K562 (cell line): ENCODE measurements around the gene CENPH. TPM values are rescaled to one million over a fixed set of nuclear protein-coding genes. Genes with fewer than 3 reads are reported as not detected.
A peak's percentile ranks its signal among the peaks of the same experiment; 100 is the strongest.

ENCODE experiments used
- ATAC-seq: fragments of 200-7000 bp; cut with Tn5 transposase; 3 replicates; pipeline ENCODE4 v1.9.1; 2020; ENCODE audit warnings: moderate library complexity
- BruUV-seq: library from RNA; stranded (reverse); fragments of 400-500 nt; replicated peaks from 2 replicates; lab custom pipeline; 2021; lab: Mats Ljungman, UMichigan
- CTCF ChIA-PET: fragments of 300-600 bp; formaldehyde crosslinking; extraction: SDS; loops from one replicate; lab custom pipeline; 2021; ENCODE audit warnings: low intra/inter-chr PET ratio; lab: Yijun Ruan, JAX
- POLR2A ChIA-PET: fragments of 300-600, 350-650 bp; sonication (Branson Sonifier 250); formaldehyde crosslinking; extraction: SDS; loops from one replicate; lab custom pipeline; 2021; ENCODE audit warnings: antibody characterized with exemption, inconsistent platforms; lab: Yijun Ruan, JAX
- DNase-seq, 4 experiments: peaks; one replicate each; pipeline versions ENCODE4 v3.0.0 to v3.0.0-alpha.2; 2011 to 2018; ENCODE audit warnings: low spot score in 3 of 4, mixed read lengths in 3 of 4; ENCODE audit errors: extremely low read depth in 1 of 4
- FAIRE-seq: peaks from 2 replicates; lab custom pipeline; 2011; peaks lifted over from hg19 to GRCh38; lab: Jason Lieb, UNC
- H2AFZ ChIP-seq: 2 replicates; pipeline ENCODE4 v1.6.0; 2011; ENCODE audit warnings: low read depth, low read length, control low read depth, inconsistent platforms
- H3K27ac ChIP-seq: fragments of 200-600 bp; 3 replicates; pipeline ENCODE4 v1.8.0; 2011; ENCODE audit warnings: low read depth, mild to moderate bottlenecking, control low read depth, inconsistent platforms, low read length, moderate library complexity, mixed read lengths; ENCODE audit errors: extremely low read depth
- H3K27me3 ChIP-seq, 2 experiments: fragments of 300-600 bp in 1 of 2; 2 replicates in 1 of 2; 3 replicates in 1 of 2; pipeline versions ENCODE4 v1.6.0 to v1.8.0; 2011; ENCODE audit warnings: inconsistent platforms in 2 of 2, low read length in 2 of 2, mild to moderate bottlenecking in 1 of 2, mixed read lengths in 1 of 2, moderate library complexity in 1 of 2; ENCODE audit not compliant: control insufficient read depth in 2 of 2, insufficient read depth in 2 of 2
- H3K36me3 ChIP-seq: fragments of 300-600 bp; 3 replicates; pipeline ENCODE4 v1.8.0; 2011; ENCODE audit warnings: mild to moderate bottlenecking, low read length, inconsistent platforms; ENCODE audit not compliant: control insufficient read depth, insufficient read depth
- H3K4me1 ChIP-seq, 2 experiments: fragments of 200-600 bp in 1 of 2; replicated peaks in 1 of 2; 2 replicates in 1 of 2; 3 replicates in 1 of 2; pipeline versions ENCODE4 v1.5.1 to v1.8.0; 2011; ENCODE audit warnings: inconsistent platforms in 2 of 2, low read length in 2 of 2, mild to moderate bottlenecking in 1 of 2, mixed read lengths in 1 of 2, moderate library complexity in 1 of 2; ENCODE audit not compliant: control insufficient read depth in 2 of 2, insufficient read depth in 2 of 2
- H3K4me2 ChIP-seq: 2 replicates; pipeline ENCODE4 v1.6.1; 2011; ENCODE audit warnings: low read length, control low read depth, inconsistent platforms, mixed read lengths; ENCODE audit not compliant: insufficient read depth
- H3K4me3 ChIP-seq: fragments of 200-600 bp; sonication (generic), shearing (Covaris generic); 2 replicates; pipeline ENCODE4 v1.5.1; 2016; ENCODE audit warnings: control low read depth, inconsistent platforms
- H3K79me2 ChIP-seq: fragments of 200-600 bp; 3 replicates; pipeline ENCODE4 v1.8.0; 2011; ENCODE audit warnings: low read length, inconsistent platforms; ENCODE audit not compliant: control insufficient read depth, insufficient read depth
- H3K9ac ChIP-seq, 2 experiments: 2 replicates each; pipeline versions ENCODE4 v1.6.0 to v1.6.1; 2011; ENCODE audit warnings: low read depth in 2 of 2, low read length in 2 of 2, control low read depth in 1 of 2, inconsistent platforms in 1 of 2, mild to moderate bottlenecking in 1 of 2, mixed read lengths in 1 of 2; ENCODE audit not compliant: insufficient read depth in 1 of 2
- H3K9me1 ChIP-seq: one replicate; pipeline ENCODE4 v1.6.0; 2011; ENCODE audit warnings: inconsistent platforms, mild to moderate bottlenecking, low read length, moderate library complexity; ENCODE audit not compliant: control insufficient read depth, insufficient read depth
- H3K9me3 ChIP-seq: replicated peaks from 2 replicates; pipeline ENCODE4 v1.5.1; 2011; ENCODE audit warnings: low read depth, low read length, inconsistent platforms; ENCODE audit not compliant: control insufficient read depth, insufficient read depth
- H4K20me1 ChIP-seq: replicated peaks from 2 replicates; pipeline ENCODE4 v1.6.1; 2011; ENCODE audit warnings: low read length, inconsistent platforms, mixed read lengths; ENCODE audit not compliant: control insufficient read depth, insufficient read depth
- ARHGAP35 ChIP-seq: fragments of 450-650 bp; IDR thresholded peaks from 2 replicates; pipeline ENCODE4 v1.6.1; 2018; ENCODE audit not compliant: partially characterized antibody
- CBFA2T3 ChIP-seq: fragments of 450-650 bp; IDR thresholded peaks from 2 replicates; pipeline ENCODE4 v1.6.1; 2017
- CTBP1 ChIP-seq: fragments of 450-650 bp; IDR thresholded peaks from 2 replicates; pipeline ENCODE4 v1.6.1; 2016; ENCODE audit warnings: borderline replicate concordance
- GTF2F1 ChIP-seq: IDR thresholded peaks from 2 replicates; pipeline ENCODE4 v1.6.1; 2011; ENCODE audit warnings: low read depth, low read length, improper control_type of control experiment
- PHF20 ChIP-seq: fragments of 450-650 bp; IDR thresholded peaks from 2 replicates; pipeline ENCODE4 v1.6.1; 2018; ENCODE audit not compliant: partially characterized antibody
- SMARCC2 ChIP-seq: fragments of 450-650 bp; IDR thresholded peaks from 2 replicates; pipeline ENCODE4 v1.6.1; 2017; ENCODE audit warnings: antibody characterized with exemption, moderate library complexity, mild to moderate bottlenecking, low read depth
- TGIF2 ChIP-seq: sonication (generic); formaldehyde crosslinking; IDR thresholded peaks from 2 replicates; pipeline ENCODE4 v1.8.1; 2022; ENCODE audit warnings: mild to moderate bottlenecking, missing genetic modification reagents, moderate library complexity
- TRIM28 ChIP-seq: fragments of 450-650 bp; IDR thresholded peaks from 2 replicates; pipeline ENCODE4 v1.6.1; 2017
- XRCC5 ChIP-seq: fragments of 200-400 bp; formaldehyde crosslinking; IDR thresholded peaks from 2 replicates; pipeline ENCODE4 v1.6.1; 2017; ENCODE audit warnings: low read depth, mild to moderate bottlenecking, low read length
- ZNF12 ChIP-seq: sonication (generic); formaldehyde crosslinking; IDR thresholded peaks from 2 replicates; pipeline ENCODE4 v1.4.0; 2020; ENCODE audit warnings: mild to moderate bottlenecking, missing genetic modification reagents
- ZNF589 ChIP-seq: fragments of 200-800 bp; sonication (Bioruptor generic); IDR thresholded peaks from 2 replicates; pipeline ENCODE4 v1.6.1; 2016; ENCODE audit warnings: low read depth, missing genetic modification characterization, missing compliant biosample characterization
- ZNF717 ChIP-seq: fragments of 250-450 bp; sonication (Bioruptor Pico); IDR thresholded peaks from 2 replicates; pipeline ENCODE4 v1.5.0; 2021
- WGBS: fragments of 100-300 bp; shearing (Covaris generic); methylation state at CpG from one replicate; pipeline ENCODE4 v1.1.6; 2016; ENCODE audit warnings: low coverage, mixed read lengths; ENCODE audit not compliant: insufficient coverage; ENCODE audit errors: missing lambda C conversion rate; 5-methylcytosine and 5-hydroxymethylcytosine counted together
- in situ Hi-C: fragments of 300-500 bp; cut with MboI; formaldehyde crosslinking; loops from 4 replicates; pipeline ENCODE4 v1.15.0; 2018; ENCODE audit warnings: inconsistent platforms, mixed read lengths
- intact Hi-C: fragments of 100-400 bp; cut with micrococcal nuclease; formaldehyde crosslinking; loops from 2 replicates; pipeline ENCODE4 v1.14.2; 2022
- polyA plus RNA-seq, 8 experiments: library from polyadenylated mRNA; depleted of rRNA in 4 of 8; stranded (reverse) in 5 of 8; unstranded in 3 of 8; fragments of >200 nt; fragmentation: Nextera tagmentation in 2 of 8; fragmentation: Illumina TruSeq in 1 of 8; extraction: Ambion mirVana in 2 of 8; extraction: Trizol in 1 of 8; gene quantifications; 2 replicates each; pipeline versions ENCODE4 v1.2.1 to v1.2.3, GENCODE V29; 2011 to 2014; ENCODE audit warnings: inconsistent platforms in 1 of 8, missing spikeins in 1 of 8
- total RNA-seq, 7 experiments: library from RNA; depleted of rRNA in 6 of 7; stranded (reverse); fragments of >200 nt in 6 of 7; fragmentation: Illumina TruSeq in 2 of 7; extraction: Trizol in 2 of 7; gene quantifications; 2 replicates each; pipeline versions ENCODE4 v1.2.1 to v1.2.3, GENCODE V29; 2011 to 2021; ENCODE audit warnings: low replicate concordance in 1 of 7
- TF ChIP-seq, protein P1 (sequence below): fragments of 450-650 bp; IDR thresholded peaks from 2 replicates; pipeline ENCODE4 v1.7.0; 2016; ENCODE audit warnings: borderline replicate concordance

CENPH gene
- total and polyA plus RNA-seq, 9 of the 15 experiments (the other 6 are each of a cell fraction or from before 2014, with no cell fraction given) = 10.5 to 124 (median 74.9) TPM

DNA sequence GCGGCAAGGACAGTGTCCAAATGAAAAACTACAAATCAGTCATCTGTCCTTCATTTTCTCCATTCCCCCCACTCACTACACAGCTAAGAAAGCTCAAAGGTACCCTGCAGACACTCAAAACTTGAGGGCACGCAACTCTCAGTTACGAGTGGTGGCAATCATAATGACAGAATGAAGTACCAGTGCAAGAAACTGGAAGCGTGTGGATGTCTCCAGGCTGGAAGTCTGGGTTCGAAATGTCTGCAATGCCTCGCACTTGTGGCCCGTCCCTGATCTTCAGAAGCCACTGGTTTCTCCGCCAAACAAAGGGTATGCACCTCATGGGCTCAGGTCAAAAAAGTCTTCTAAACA is 597 bp upstream of the CENPH start (continued):
- TF ChIP-seq, protein P1, sequence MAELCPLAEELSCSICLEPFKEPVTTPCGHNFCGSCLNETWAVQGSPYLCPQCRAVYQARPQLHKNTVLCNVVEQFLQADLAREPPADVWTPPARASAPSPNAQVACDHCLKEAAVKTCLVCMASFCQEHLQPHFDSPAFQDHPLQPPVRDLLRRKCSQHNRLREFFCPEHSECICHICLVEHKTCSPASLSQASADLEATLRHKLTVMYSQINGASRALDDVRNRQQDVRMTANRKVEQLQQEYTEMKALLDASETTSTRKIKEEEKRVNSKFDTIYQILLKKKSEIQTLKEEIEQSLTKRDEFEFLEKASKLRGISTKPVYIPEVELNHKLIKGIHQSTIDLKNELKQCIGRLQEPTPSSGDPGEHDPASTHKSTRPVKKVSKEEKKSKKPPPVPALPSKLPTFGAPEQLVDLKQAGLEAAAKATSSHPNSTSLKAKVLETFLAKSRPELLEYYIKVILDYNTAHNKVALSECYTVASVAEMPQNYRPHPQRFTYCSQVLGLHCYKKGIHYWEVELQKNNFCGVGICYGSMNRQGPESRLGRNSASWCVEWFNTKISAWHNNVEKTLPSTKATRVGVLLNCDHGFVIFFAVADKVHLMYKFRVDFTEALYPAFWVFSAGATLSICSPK = 0 out of 2 replicates have a peak, but pooled peaks have one; percentile 80
- no peak for TF ChIP-seq ARHGAP35
- TF ChIP-seq CBFA2T3 = no peak
- TF ChIP-seq TGIF2 (CRISPR knock-in tag) = no peak
- TF ChIP-seq TRIM28 = no peak
- no peak for TF ChIP-seq ZNF12 (CRISPR knock-in tag)
- no peak for TF ChIP-seq GTF2F1
- TF ChIP-seq ZNF589 = no peak
- no peak for TF ChIP-seq PHF20
- TF ChIP-seq XRCC5 = 0 out of 2 replicates have a peak, but pooled peaks have one; percentile 23
- TF ChIP-seq CTBP1 = no peak
- 0 out of 2 replicates have a peak, but pooled peaks have one; percentile 30 for TF ChIP-seq SMARCC2

DNA sequence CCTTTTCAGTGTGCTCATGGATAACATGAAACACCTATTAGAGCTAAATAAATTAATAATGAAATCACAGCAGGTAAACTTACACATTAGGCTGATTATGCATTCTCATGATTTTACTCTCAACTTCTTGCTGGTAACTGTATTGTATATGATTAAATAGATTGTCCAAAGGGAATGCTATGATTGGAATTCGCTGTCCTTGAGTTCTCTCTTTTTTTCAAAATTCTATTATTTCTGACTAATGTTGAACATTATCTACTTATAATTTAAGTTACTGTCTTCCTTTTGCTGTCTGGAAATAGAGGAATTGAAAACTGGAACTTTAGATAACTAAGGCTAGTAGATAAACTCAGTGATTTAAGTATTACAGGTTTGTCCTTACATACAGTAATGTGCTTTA is 13.1 kb downstream of the CENPH start:
- no peaks in the 10 kb centered on the region for H3K27me3 ChIP-seq
- BruUV-seq = no TSS peak
- no peak overlapping the region for H3K4me2 ChIP-seq
- no peak for ATAC-seq
- H3K36me3 ChIP-seq = peaks cover 58% of the 10 kb centered on the region
- WGBS = 89% methylated on average over 1 of the region's 1 CpG
- H3K27ac ChIP-seq = no peak overlapping the region
- H3K9me1 ChIP-seq = no peaks in the 10 kb centered on the region
- POLR2A ChIA-PET = interaction anchor here (1.0 to 1.4 kb wide), 2 partner anchors 11 to 12 kb away, joined by 5 read pairs; no protein-coding TSS in a partner anchor
- H3K4me1 ChIP-seq = no peaks in the 10 kb centered on the region; a peak in 1 of 5 replicates
- no peaks in the 10 kb centered on the region for H3K79me2 ChIP-seq
- no peak overlapping the region for H2AFZ ChIP-seq
- no peak for DNase-seq
- no peaks in the 10 kb centered on the region for H3K9me3 ChIP-seq
- H3K4me3 ChIP-seq = no peak overlapping the region
- CTCF ChIA-PET = no interaction called here
- intact Hi-C loops = no loop called here
- no peak for TF ChIP-seq ZNF717 (CRISPR knock-in tag)
- TF ChIP-seq, all 486 proteins: peak for 0
- FAIRE-seq = no peak
- no peaks in the 10 kb centered on the region; the same call in 1 of the 2 replicates for H4K20me1 ChIP-seq
- in situ Hi-C loops = no loop called here
- H3K9ac ChIP-seq = no peak overlapping the region
